NCI-H1105 (cell line): ENCODE measurements around the gene SYT17.
"Not testable (repeated sequence)": the region's sequence is repeated elsewhere in the genome, so short reads cannot be mapped to it uniquely, and the experiment has no call there.

Source experiments
- DNase-seq: peaks from one replicate; lab custom pipeline; 2025; lab: John Stamatoyannopoulos, UW

The SYT17 gene

GRCh38 chr16:19173649-19174383, 5.8 kb downstream of the SYT17 start:
- DNase-seq: no peak

GRCh38 chr16:19174478-19174877, 6.4 kb downstream of the SYT17 start:
- no peak for DNase-seq

DNA sequence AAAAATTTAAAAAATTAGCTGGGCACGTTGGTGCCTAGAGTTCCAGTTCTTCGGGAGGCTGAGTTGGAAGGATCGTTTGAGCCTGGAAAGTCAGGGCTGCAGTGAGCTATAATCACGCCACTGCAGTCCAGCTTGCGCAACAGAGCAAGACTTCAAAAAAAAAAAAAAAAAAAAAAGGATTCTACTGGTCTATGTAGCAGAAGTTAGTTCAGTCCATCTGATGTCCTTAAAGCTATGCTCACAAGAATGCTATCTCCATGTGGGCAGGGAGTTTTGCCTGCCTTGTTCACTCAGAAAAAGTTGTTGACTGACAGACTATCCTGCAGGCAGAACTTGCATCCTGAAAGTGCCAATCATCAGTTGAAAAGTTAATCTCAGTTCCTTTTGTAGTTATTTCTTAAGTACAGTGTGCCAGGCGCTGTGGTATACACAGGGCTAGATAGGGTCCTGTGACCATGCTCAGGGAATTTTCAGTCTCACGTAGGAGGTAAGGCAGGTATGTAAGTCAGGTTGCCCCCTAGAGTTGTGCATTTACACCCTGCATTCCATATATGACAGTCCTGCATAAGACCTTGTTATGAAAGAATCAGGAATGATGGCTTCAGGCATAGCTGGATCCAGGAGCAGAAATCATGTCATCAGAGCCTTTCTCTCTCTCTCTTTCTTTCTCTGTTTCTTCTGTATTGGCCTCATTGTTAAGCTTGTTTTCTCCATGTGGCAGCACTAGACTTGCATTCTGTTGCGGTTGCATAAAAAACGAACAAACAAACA, 7.6 kb downstream of the SYT17 start:
- no peak for DNase-seq

DNA sequence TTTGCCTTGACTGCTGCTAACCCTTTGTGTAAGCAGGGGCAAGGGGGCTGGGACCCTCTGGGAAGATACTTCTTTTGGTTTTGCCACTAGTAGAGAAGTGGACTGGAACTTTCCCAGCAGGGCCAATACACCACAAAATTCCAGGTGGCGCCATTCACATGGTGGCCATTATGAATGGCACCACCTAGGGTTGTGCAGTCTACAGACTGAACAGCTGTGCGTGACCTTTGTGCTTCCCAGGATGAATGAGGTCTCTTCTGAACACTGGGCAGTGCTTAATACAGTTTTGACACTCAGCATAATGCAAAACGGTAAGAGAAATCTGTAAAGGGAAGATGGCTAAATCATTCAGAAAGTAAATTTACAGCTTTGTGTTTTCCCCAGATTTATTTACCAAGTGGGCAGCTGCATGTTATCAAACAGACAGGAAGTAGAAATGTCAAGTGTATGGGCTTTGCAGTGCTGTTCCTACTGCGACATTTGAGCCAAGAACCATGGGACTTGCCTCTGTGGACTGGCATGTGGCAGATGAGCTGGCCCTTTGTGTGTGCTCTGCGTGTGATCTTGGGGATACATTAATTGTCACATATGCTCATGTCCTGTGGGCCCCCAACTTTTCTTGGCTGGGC, 9.2 kb downstream of the SYT17 start:
- no peak for DNase-seq

GRCh38 chr16:19179546-19180490, 11.8 kb downstream of the SYT17 start:
- DNase-seq: no peak

- DNase-seq: no peak
Observed at GRCh38 chr16:19180741-19181140, 12.7 kb downstream of the SYT17 start.

- DNase-seq: no peak
Observed at GRCh38 chr16:19182481-19182880, 14.4 kb downstream of the SYT17 start.

DNA sequence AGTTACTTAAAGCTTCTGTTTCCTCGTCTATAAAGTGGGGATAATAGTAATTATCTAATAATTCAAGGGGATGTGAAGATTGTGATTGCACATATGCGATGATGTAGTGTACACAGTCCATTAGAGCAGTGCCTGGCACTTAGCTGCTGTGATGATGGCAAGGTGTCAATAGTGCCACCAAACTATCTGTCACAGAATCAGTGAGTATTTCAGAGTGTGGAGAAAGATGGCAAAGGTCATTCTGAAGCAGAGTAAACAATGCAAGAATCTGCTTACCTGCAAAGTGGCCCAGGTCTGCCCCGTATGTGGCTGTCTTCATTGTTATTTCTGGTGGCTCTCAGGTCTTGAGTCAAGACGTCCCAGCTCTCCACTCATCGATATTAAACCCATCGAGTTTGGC, 15.1 kb downstream of the SYT17 start:
- DNase-seq: no peak

DNA sequence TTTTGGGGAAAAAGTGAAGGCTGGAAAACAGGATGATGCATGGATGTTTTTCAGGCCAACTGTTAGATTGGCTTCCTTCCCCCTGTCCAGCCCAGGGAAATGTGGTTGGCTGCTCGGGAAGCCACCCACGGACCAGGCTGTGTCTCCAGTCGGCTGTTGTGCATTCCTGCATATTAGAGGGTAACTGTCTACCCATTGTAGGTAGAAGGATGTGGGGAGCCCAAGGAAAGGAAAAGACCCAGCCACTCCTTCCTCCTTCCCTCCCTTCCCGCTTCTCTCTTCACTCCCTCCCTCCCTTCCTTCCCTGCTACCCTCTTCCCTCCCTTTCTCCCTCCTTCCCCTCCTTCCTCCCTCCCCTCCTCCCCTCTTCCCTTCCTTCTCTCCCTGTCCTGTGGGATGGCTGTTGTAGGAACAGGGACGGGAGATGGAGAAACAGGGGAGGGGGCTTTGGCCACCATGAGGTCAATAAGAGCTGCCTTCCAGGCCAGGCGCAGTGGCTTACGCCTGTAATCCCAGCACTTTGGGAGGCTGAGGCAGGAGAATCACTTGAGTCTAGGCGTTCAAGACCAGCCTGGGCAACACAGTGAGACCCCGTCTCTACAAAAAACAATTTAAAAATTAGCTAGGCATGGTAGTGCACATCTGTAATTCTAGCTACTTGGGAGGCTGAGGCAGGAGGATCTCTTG, 16.9 kb downstream of the SYT17 start:
- DNase-seq: no peak

- no peak for DNase-seq
Observed at GRCh38 chr16:19185510-19185851, 17.4 kb downstream of the SYT17 start.

DNA sequence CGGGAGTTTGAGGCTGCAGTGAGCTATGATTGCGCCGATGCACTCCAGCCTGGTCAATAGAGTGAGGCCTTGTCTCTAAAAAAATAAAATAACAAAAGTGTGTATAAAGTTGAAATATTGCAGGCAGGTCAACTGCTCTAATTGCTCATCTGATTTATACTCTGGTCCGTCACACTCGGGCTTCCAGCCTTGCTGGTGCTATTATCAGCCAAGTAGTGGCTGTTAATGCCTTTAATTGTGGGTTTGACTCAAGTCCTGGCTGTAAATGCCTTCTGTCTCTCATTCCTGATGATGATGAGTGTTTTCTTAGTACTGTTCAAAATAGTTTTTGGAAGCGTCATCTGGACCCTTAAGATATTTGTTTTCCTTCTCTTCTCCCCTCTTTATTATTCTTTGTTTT, 18.4 kb downstream of the SYT17 start:
- DNase-seq: no peak

DNA sequence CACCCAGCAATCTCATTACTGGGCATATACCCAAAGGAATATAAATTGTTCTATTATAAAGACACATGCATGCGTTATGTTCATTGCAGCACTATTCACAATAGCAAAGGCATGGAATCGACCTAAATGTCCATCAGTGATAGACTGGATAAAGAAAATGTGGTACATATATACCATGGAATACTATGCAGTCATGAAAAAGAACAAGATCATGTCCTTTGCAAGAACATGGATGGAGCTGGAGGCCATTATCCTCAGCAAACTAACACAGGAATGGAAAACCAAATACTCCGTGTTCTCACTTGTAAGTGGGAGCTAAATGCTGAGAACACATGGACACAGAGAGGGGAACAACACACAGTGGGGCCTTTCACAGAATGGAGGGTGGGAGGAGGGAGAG, 19.9 kb downstream of the SYT17 start:
- DNase-seq: not testable (repeated sequence)

GRCh38 chr16:19188406-19188805, 20.4 kb downstream of the SYT17 start:
- DNase-seq: no peak

DNA sequence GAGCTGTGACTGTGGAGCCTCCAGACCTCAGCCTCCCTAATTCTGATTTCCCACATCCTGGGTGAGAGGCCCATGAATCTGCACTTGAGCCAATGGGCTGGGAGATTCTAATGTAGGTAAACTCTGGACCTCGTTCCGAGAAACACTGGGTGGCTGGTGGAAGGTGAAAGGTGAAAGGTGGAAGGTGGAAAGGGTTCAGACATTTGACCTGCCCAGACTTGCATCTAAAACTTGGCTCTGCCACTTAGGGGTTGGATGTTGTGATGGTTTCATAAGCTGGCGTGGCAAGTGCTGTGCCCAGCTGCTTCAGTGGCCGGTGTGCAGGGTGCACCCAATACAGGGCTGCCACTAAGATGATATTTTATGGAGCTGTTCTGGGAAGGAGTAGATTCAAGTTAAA, 24.8 kb downstream of the SYT17 start:
- no peak for DNase-seq

DNA sequence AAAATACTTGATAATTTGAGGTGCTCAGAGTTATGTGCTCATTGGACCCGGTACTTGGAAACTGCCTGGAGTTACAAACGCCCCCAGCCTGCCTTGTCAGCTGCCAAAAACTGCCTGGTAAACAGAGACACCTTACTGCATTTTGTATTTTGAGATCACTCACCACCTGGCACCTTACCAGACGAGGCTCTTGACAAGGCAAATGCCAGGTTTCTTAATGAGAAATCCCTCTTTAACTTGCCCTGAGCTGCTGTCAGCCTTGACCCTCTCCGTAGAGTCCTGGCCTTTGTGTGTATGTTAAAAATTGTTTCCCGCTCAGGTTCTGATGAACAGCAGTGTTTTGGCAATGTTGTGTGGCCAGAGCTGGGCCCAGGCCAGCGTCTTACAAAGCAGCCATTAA, 28.8 kb downstream of the SYT17 start:
- DNase-seq: peak; percentile 69

DNA sequence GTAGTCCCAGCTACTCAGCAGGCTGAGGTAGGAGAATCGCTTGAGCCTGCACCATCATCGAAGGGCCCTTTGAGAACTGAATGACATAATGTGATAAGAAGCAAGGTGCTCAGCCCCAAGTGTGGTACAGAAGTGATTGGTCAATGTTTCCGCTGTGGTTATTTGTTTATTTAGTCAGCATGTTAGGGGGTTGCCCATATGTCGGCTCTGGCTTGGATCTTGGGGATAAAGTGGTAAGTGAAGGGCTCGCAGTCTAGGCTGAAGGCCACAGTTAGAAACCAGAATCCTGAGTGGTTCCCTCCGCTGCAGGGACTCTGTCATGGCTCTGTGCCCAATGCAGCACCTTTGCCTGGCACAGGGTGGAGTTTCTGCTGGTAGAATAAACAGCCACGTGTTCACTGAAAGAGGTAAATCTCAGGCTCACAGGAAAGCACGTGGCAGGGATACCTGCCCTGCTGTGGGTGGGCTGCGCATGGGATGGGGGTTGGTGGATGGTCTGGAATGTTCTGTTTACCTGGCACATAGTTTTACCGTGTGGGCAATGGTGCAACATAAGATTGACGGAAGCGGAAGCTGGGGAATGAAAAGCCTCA, 35.4 kb downstream of the SYT17 start:
- no peak for DNase-seq

- no peak for DNase-seq
Observed at GRCh38 chr16:19210280-19210924, 42.4 kb downstream of the SYT17 start.

DNA sequence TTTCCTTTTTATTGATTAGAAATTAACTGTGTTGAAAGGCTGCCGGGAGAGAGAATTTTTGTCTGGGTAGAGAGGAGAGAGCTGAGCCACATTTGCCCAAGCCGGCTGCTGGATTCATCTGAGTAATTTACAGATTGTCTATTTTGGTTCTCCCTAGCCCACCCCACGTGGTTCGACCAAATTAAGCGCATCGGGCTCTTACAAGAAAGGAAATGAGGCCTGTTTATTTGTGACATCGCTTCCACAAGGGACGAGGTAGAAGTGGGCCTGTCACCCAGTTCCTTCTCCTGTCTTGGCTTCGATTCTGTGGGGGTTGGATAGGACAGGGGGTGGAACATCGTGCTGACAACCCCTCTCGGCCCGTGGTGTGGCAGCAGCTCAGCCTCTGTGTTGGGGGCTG, 42.9 kb downstream of the SYT17 start:
- DNase-seq: no peak

DNA sequence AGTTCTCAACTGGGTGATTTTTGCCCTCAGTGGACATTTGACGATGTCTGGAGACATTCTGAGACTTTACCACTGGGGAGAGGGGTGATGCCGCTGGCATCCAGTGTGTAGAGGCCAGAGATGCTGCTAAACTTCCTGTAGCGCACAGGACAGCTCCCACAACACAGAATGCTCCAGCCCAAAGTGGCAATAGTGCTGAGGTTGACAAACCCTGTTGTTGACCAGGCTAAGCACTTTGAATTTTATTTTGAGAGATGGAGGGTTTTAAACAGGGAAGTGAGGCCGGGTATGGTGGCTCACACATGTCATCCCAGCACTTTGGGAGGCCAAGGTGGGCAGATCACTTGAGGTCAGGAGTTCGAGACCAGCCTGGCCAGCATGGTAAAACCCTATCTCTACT, 44.0 kb downstream of the SYT17 start:
- DNase-seq: no peak

DNA sequence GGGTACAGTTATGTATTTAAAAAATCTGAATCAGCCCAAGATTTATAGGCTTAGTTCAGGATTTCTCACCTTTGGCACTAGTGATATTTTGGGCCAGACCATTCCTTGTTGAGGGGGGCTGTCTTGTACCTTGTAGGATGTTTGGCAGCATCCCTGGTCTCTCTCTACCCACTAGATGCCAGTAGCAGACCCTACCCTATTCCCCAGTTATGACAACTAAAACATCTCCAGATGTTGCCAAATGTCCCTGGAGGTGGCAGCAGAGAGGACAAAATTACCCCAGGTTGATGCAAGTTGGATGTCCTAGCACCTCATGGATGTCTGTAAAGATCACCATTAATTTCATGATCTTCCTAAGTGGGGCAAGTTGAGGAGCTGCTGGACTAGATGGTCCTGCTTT, 45.8 kb downstream of the SYT17 start:
- no peak for DNase-seq

DNA sequence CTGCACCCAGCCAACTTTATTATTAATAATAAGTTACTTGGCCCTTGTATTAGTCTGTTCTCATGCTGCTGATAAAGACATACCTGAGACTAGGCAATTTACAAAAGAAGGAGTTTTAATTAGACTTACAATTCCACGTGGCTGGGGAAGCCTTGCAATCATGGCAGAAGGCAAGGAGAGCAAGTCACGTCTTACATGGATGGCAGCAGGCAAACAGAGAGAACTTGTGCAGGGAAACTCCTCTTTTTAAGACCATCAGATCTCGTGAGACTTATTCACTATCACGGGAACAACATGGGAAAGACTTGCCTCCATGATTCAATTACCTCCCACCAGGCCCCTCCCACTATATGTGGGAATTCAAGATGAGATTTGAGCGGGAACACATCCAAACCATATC, 47.7 kb downstream of the SYT17 start:
- no peak for DNase-seq
